ENCODE measurements around the gene IFRD1.
A peak's percentile ranks its signal among the peaks of the same experiment; 100 is the strongest.
"Not testable (repeated sequence)": the region's sequence is repeated elsewhere in the genome, so short reads cannot be mapped to it uniquely, and the experiment has no call there.

The IFRD1 gene

GRCh38 chr7:112444505-112444904 lies 5.8 kb upstream of the IFRD1 start:
- DNase-seq (ENCODE audit: low read depth): no peak

- DNase-seq (ENCODE audit: low read depth): no peak
These were observed 3.8 kb upstream of the IFRD1 start for GRCh38 chr7:112446431-112446830.

- no peak for DNase-seq (ENCODE audit: low read depth)
These were observed 2.9 kb upstream of the IFRD1 start for GRCh38 chr7:112447406-112447805.

GRCh38 chr7:112448381-112448780 lies 1.9 kb upstream of the IFRD1 start:
- DNase-seq (ENCODE audit: low read depth): no peak

- DNase-seq (ENCODE audit: low read depth): no peak
These were observed 1.4 kb upstream of the IFRD1 start for GRCh38 chr7:112448891-112449290.

GRCh38 chr7:112449353-112449752 lies 907 bp upstream of the IFRD1 start:
- DNase-seq (ENCODE audit: low read depth): no peak

- DNase-seq (ENCODE audit: low read depth): peak; percentile 61
These were observed 824 bp downstream of the IFRD1 start for GRCh38 chr7:112450807-112451761.

GRCh38 chr7:112452102-112452888 lies 2.0 kb downstream of the IFRD1 start:
- DNase-seq (ENCODE audit: low read depth): no peak

GRCh38 chr7:112453505-112454171 lies 3.4 kb downstream of the IFRD1 start:
- no peak for DNase-seq (ENCODE audit: low read depth)

- not testable (repeated sequence) for DNase-seq (ENCODE audit: low read depth)
These were observed 3.9 kb downstream of the IFRD1 start for GRCh38 chr7:112454191-112454590.

- DNase-seq (ENCODE audit: low read depth): no peak
These were observed 9.4 kb downstream of the IFRD1 start for GRCh38 chr7:112459645-112460044.

- no peak for DNase-seq (ENCODE audit: low read depth)
These were observed 12.0 kb downstream of the IFRD1 start for GRCh38 chr7:112462236-112462635.

- no peak for DNase-seq (ENCODE audit: low read depth)
These were observed 17.6 kb downstream of the IFRD1 start for GRCh38 chr7:112467867-112468266.

GRCh38 chr7:112470194-112470593 lies 19.9 kb downstream of the IFRD1 start:
- no peak for DNase-seq (ENCODE audit: low read depth)

- DNase-seq (ENCODE audit: low read depth): no peak
These were observed 26.3 kb downstream of the IFRD1 start for GRCh38 chr7:112476390-112477052.

- DNase-seq (ENCODE audit: low read depth): no peak
These were observed 31.0 kb downstream of the IFRD1 start for GRCh38 chr7:112481121-112481736.

- DNase-seq (ENCODE audit: low read depth): no peak
These were observed 31.8 kb downstream of the IFRD1 start for GRCh38 chr7:112481833-112482670.

- DNase-seq (ENCODE audit: low read depth): no peak
These were observed 34.5 kb downstream of the IFRD1 start for GRCh38 chr7:112484671-112485167.

GRCh38 chr7:112485766-112486165 lies 35.5 kb downstream of the IFRD1 start:
- no peak for DNase-seq (ENCODE audit: low read depth)

Data from stimulated activated CD8-positive, alpha-beta memory T cell treated with anti-CD3 and anti-CD28 coated beads, Interleukin-7, amount 100 ng/mL, for 24 hours (primary cell).